NT2/D1 (cell line): ENCODE data around the gene MRPS6.

ENCODE experiments used
- SUZ12 ChIP-seq: IDR thresholded peaks from 2 replicates; pipeline ENCODE4 v1.6.1; 2011; ENCODE audit not compliant: insufficient read length, insufficient read depth; ENCODE audit errors: extremely low read depth
- YY1 ChIP-seq: IDR thresholded peaks from 2 replicates; pipeline ENCODE4 v1.6.1; 2011; ENCODE audit not compliant: insufficient read length, insufficient read depth
- ZNF274 ChIP-seq: IDR thresholded peaks from 2 replicates; pipeline ENCODE4 v1.6.1; 2011; ENCODE audit warnings: mild to moderate bottlenecking, low read depth, low read length

DNA sequence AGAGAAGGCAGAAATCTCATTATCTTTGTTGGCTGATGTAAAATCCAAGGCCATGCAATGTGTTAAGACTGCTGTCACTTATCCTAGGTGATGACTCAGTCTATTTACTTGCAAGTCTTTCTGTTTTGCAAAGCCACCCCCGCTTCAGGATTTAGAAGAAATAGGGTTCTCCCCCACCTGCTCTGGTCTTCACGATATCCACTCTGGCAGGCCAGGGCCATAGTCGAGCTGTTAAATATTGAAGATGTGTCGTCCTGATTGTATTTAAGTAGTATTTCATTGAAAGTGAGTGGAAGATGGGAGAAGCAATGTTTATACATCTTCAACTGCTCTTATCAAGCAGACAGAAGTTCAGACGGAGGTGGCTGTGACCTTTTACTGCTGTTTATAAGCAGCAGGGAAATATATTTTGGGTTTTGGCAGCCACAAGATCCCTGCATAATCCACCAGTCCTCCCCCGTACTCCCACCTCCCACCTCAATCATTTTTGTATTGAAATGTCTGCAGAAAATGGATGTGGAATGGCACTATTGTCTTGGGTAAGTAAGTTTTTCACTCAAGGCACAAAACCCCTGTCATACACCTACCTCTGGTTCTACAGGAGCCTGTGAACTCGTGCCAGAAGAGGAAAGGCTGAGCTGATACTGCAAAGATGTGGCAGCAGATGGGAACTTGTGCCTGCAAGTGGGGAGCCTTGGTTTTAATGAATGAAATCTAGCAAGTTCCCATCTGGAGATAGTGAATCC lies 117.4 kb downstream of the MRPS6 start:
- TF ChIP-seq ZNF274 (no peak), SUZ12 (no peak), YY1 (no peak)
